DND-41 (cell line): ENCODE measurements around the gene SDCCAG8.

Experiments
- ATAC-seq: fragments of 200-7000 bp; cut with Tn5 transposase; 3 replicates; pipeline ENCODE4 v1.9.1; 2021; ENCODE audit warnings: low read depth; ENCODE audit not compliant: insufficient read depth
- DNase-seq: peaks from one replicate; pipeline ENCODE4 v3.0.0-alpha.2; 2020
- H2AFZ ChIP-seq: 2 replicates; pipeline ENCODE4 v1.6.0; 2012; ENCODE audit warnings: low read depth, low read length
- H3K27ac ChIP-seq: 2 replicates; pipeline ENCODE4 v1.5.1; 2012; ENCODE audit warnings: low read length, inconsistent platforms
- H3K27me3 ChIP-seq: fragments of 200-600 bp; sonication (generic); 2 replicates; pipeline ENCODE4 v1.6.0; 2012; ENCODE audit warnings: low read length, mild to moderate bottlenecking, inconsistent platforms; ENCODE audit not compliant: insufficient read depth, poor library complexity
- H3K36me3 ChIP-seq: 2 replicates; pipeline ENCODE4 v1.5.1; 2012; ENCODE audit warnings: low read length, inconsistent platforms; ENCODE audit not compliant: insufficient read depth
- H3K4me1 ChIP-seq: 2 replicates; pipeline ENCODE4 v1.5.1; 2012; ENCODE audit warnings: mild to moderate bottlenecking, low read length; ENCODE audit not compliant: insufficient read depth
- H3K4me2 ChIP-seq: 2 replicates; pipeline ENCODE4 v1.6.0; 2012; ENCODE audit warnings: mild to moderate bottlenecking, moderate library complexity, low read length, inconsistent platforms; ENCODE audit not compliant: insufficient read depth
- H3K4me3 ChIP-seq, 2 experiments: fragments of 200-600 bp in 1 of 2; shearing (Covaris generic) in 1 of 2; 2 replicates each; pipeline ENCODE4 v1.5.1; 2012 to 2016; ENCODE audit warnings: inconsistent platforms in 2 of 2, low read length in 2 of 2, mild to moderate bottlenecking in 2 of 2, low read depth in 1 of 2, moderate library complexity in 1 of 2
- H3K79me2 ChIP-seq: 2 replicates; pipeline ENCODE4 v1.6.0; 2012; ENCODE audit warnings: low read length, inconsistent platforms; ENCODE audit not compliant: insufficient read depth
- H3K9ac ChIP-seq: 2 replicates; pipeline ENCODE4 v1.6.0; 2012; ENCODE audit warnings: low read depth, mild to moderate bottlenecking, inconsistent platforms, low read length, moderate library complexity
- H3K9me3 ChIP-seq: 2 replicates; pipeline ENCODE4 v1.5.1; 2012; ENCODE audit warnings: low read length, moderate library complexity, mild to moderate bottlenecking, inconsistent platforms; ENCODE audit not compliant: insufficient read depth, severe bottlenecking
- H4K20me1 ChIP-seq: 2 replicates; pipeline ENCODE4 v1.6.0; 2012; ENCODE audit warnings: low read length; ENCODE audit not compliant: insufficient read depth
- EZH2 ChIP-seq: IDR thresholded peaks from 3 replicates; pipeline ENCODE4 v1.6.1; 2012; ENCODE audit warnings: borderline replicate concordance, low read depth, mild to moderate bottlenecking, moderate library complexity, low read length, inconsistent platforms; ENCODE audit not compliant: severe bottlenecking
- TF ChIP-seq, protein P1 (sequence below): IDR thresholded peaks from 2 replicates; pipeline ENCODE4 v1.5.1; 2012; ENCODE audit warnings: borderline replicate concordance, low read length, moderate library complexity, mild to moderate bottlenecking; ENCODE audit not compliant: poor library complexity, severe bottlenecking; ENCODE audit errors: extremely low read depth

The SDCCAG8 gene

GRCh38 chr1:243247901-243248300, 7.9 kb upstream of the SDCCAG8 start:
- no peak overlapping the region for H3K4me3 ChIP-seq
- H3K36me3 ChIP-seq, result peaks cover 2% of the 10 kb centered on the region; the same call in 1 of the 2 replicates
- TF ChIP-seq, protein P1, sequence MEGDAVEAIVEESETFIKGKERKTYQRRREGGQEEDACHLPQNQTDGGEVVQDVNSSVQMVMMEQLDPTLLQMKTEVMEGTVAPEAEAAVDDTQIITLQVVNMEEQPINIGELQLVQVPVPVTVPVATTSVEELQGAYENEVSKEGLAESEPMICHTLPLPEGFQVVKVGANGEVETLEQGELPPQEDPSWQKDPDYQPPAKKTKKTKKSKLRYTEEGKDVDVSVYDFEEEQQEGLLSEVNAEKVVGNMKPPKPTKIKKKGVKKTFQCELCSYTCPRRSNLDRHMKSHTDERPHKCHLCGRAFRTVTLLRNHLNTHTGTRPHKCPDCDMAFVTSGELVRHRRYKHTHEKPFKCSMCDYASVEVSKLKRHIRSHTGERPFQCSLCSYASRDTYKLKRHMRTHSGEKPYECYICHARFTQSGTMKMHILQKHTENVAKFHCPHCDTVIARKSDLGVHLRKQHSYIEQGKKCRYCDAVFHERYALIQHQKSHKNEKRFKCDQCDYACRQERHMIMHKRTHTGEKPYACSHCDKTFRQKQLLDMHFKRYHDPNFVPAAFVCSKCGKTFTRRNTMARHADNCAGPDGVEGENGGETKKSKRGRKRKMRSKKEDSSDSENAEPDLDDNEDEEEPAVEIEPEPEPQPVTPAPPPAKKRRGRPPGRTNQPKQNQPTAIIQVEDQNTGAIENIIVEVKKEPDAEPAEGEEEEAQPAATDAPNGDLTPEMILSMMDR, result no peak
- no peak for TF ChIP-seq EZH2
- DNase-seq (no peak), ATAC-seq (no peak)
- H3K4me1 ChIP-seq, result peaks cover 16% of the 10 kb centered on the region
- H3K27ac ChIP-seq, result no peak overlapping the region
- H3K4me2 ChIP-seq, result no peak overlapping the region
- no peak overlapping the region for H3K9ac ChIP-seq
- no peaks in the 10 kb centered on the region for H3K27me3 ChIP-seq
- H2AFZ ChIP-seq, result no peak overlapping the region
- no peaks in the 10 kb centered on the region for H3K9me3 ChIP-seq
- peaks cover 99% of the 10 kb centered on the region for H3K79me2 ChIP-seq
- H4K20me1 ChIP-seq, result peaks cover 41% of the 10 kb centered on the region

DNA sequence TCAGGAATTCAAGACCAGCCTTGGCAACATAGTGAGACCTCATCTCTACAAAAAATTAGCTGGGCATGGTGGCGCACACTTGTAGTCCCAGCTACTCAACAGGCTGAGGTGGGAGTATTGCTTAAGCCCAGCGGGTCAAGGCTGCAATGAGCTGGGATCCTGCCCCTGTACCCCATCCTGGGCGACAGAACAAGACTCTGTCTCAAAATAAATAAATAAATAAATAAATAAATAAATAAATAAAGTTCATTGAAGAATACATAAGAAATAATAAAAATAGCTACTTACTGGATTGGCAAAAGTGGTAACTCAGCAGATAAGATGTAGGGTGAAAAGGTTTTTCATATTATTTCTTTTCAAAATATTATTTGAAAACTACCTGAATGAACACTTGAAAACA, 6.6 kb upstream of the SDCCAG8 start:
- Histone ChIP-seq H3K36me3 (no peaks in the 10 kb centered on the region), H2AFZ (no peak overlapping the region), H3K79me2 (peaks cover 100% of the 10 kb centered on the region), H3K27ac (no peak overlapping the region), H3K27me3 (no peaks in the 10 kb centered on the region), H3K4me3 (no peak overlapping the region), H3K9me3 (no peaks in the 10 kb centered on the region), H4K20me1 (peaks cover 39% of the 10 kb centered on the region), H3K4me2 (0 out of 2 replicates have a peak overlapping the region, but pooled peaks have one; percentile 21), H3K9ac (no peak overlapping the region), H3K4me1 (peaks cover 28% of the 10 kb centered on the region)
- TF ChIP-seq, protein P1, result no peak
- TF ChIP-seq EZH2, result no peak
- DNase-seq (no peak), ATAC-seq (no peak)

GRCh38 chr1:243250102-243250501, 5.7 kb upstream of the SDCCAG8 start:
- H3K4me1 ChIP-seq, result peaks cover 28% of the 10 kb centered on the region
- ATAC-seq (no peak), DNase-seq (no peak)
- H4K20me1 ChIP-seq, result peaks cover 39% of the 10 kb centered on the region
- H3K27ac ChIP-seq, result no peak overlapping the region
- H3K4me3 ChIP-seq, result no peak overlapping the region
- TF ChIP-seq, protein P1, result no peak
- TF ChIP-seq EZH2, result no peak
- H3K9me3 ChIP-seq, result no peaks in the 10 kb centered on the region
- H3K79me2 ChIP-seq, result peaks cover 99% of the 10 kb centered on the region
- H2AFZ ChIP-seq, result no peak overlapping the region
- H3K36me3 ChIP-seq, result no peaks in the 10 kb centered on the region
- no peaks in the 10 kb centered on the region for H3K27me3 ChIP-seq
- no peak overlapping the region for H3K9ac ChIP-seq
- peak overlapping the region; percentile 73; the same call in 1 of the 2 replicates for H3K4me2 ChIP-seq

- H3K4me1 ChIP-seq, result peaks cover 29% of the 10 kb centered on the region
- no peaks in the 10 kb centered on the region for H3K27me3 ChIP-seq
- no peaks in the 10 kb centered on the region for H3K9me3 ChIP-seq
- no peak for TF ChIP-seq EZH2
- TF ChIP-seq, protein P1, result no peak
- H3K4me2 ChIP-seq, result peak overlapping the region; percentile 73; the same call in 1 of the 2 replicates
- H2AFZ ChIP-seq, result no peak overlapping the region
- no peak overlapping the region for H3K27ac ChIP-seq
- no peak overlapping the region for H3K9ac ChIP-seq
- no peaks in the 10 kb centered on the region for H3K36me3 ChIP-seq
- H3K79me2 ChIP-seq, result peaks cover 96% of the 10 kb centered on the region
- DNase-seq (no peak), ATAC-seq (no peak)
- H4K20me1 ChIP-seq, result peaks cover 35% of the 10 kb centered on the region
- no peak overlapping the region for H3K4me3 ChIP-seq
Measured at GRCh38 chr1:243251539-243251938, 4.3 kb upstream of the SDCCAG8 start.
